GF-D8 (cell line): ENCODE results near the gene C9orf153.

Source experiments
- DNase-seq: peaks from one replicate; lab custom pipeline; 2025; lab: John Stamatoyannopoulos, UW

The C9orf153 gene

GRCh38 chr9:86187121-86187520, 72.3 kb downstream of the C9orf153 start:
- DNase-seq, result no peak

- no peak for DNase-seq
Observed at GRCh38 chr9:86186696-86187095, 72.8 kb downstream of the C9orf153 start.

- no peak for DNase-seq
Observed at GRCh38 chr9:86185872-86186271, 73.6 kb downstream of the C9orf153 start.

GRCh38 chr9:86184138-86184524, 75.3 kb downstream of the C9orf153 start:
- DNase-seq, result no peak

- DNase-seq, result no peak
Observed at GRCh38 chr9:86183229-86184137, 76.0 kb downstream of the C9orf153 start.

GRCh38 chr9:86181379-86182315, 77.8 kb downstream of the C9orf153 start:
- DNase-seq, result no peak

- no peak for DNase-seq
Observed at GRCh38 chr9:86178503-86178902, 81.0 kb downstream of the C9orf153 start.

GRCh38 chr9:86177995-86178394, 81.5 kb downstream of the C9orf153 start:
- DNase-seq, result no peak

GRCh38 chr9:86176468-86176867, 83.0 kb downstream of the C9orf153 start:
- no peak for DNase-seq

GRCh38 chr9:86175743-86176456, 83.6 kb downstream of the C9orf153 start:
- no peak for DNase-seq

- DNase-seq, result no peak
Observed at GRCh38 chr9:86175223-86175622, 84.2 kb downstream of the C9orf153 start.
